HepG2 (cell line): ENCODE measurements around the gene PSD4. TPM values are rescaled to one million over a fixed set of nuclear protein-coding genes. Genes with fewer than 3 reads are reported as not detected.
A peak's percentile ranks its signal among the peaks of the same experiment; 100 is the strongest.

Experiments used
- ETV5 ChIP-seq: IDR thresholded peaks from 2 replicates; pipeline ENCODE4 v1.6.1; 2018; ENCODE audit warnings: missing biosample characterization, missing genetic modification reagents, inconsistent platforms, borderline replicate concordance
- HMG20A ChIP-seq: IDR thresholded peaks from 2 replicates; pipeline ENCODE4 v1.6.1; 2016; ENCODE audit warnings: borderline replicate concordance
- HOXA7 ChIP-seq: sonication (generic); formaldehyde crosslinking; IDR thresholded peaks from 2 replicates; pipeline ENCODE4 v1.8.1; 2022; ENCODE audit warnings: mild to moderate bottlenecking, missing genetic modification reagents, moderate library complexity
- MATR3 ChIP-seq: sonication (generic); formaldehyde crosslinking; IDR thresholded peaks from 2 replicates; pipeline ENCODE4 v1.4.0; 2020; ENCODE audit warnings: missing genetic modification reagents
- MAZ ChIP-seq, 2 experiments: sonication (generic) in 1 of 2; formaldehyde crosslinking in 1 of 2; IDR thresholded peaks; 2 replicates each; pipeline versions ENCODE4 v1.5.0 to v1.6.1; 2012 to 2020; ENCODE audit warnings: low read depth in 2 of 2, mild to moderate bottlenecking in 2 of 2, borderline replicate concordance in 1 of 2, improper control_type of control experiment in 1 of 2, low read length in 1 of 2, missing genetic modification reagents in 1 of 2, moderate library complexity in 1 of 2
- NR2C2 ChIP-seq: sonication (generic); formaldehyde crosslinking; IDR thresholded peaks from 2 replicates; pipeline ENCODE4 v1.4.0; 2020; ENCODE audit warnings: missing genetic modification reagents, mild to moderate bottlenecking, moderate library complexity, borderline replicate concordance
- SP1 ChIP-seq, 2 experiments: fragments of 450-650 bp in 1 of 2; sonication (generic) in 1 of 2; formaldehyde crosslinking in 1 of 2; IDR thresholded peaks; 2 replicates each; pipeline versions ENCODE4 v1.4.0 to v1.6.1; 2016 to 2020; ENCODE audit warnings: missing genetic modification reagents in 1 of 2
- ZNF124 ChIP-seq: sonication (generic); formaldehyde crosslinking; IDR thresholded peaks from 2 replicates; pipeline ENCODE4 v1.4.0; 2020; ENCODE audit warnings: missing genetic modification reagents
- ZNF256 ChIP-seq: sonication (generic); formaldehyde crosslinking; conservative IDR thresholded peaks from 2 replicates; pipeline ENCODE4 v1.4.0; 2020; ENCODE audit warnings: missing genetic modification reagents
- ZNF367 ChIP-seq: sonication (generic); formaldehyde crosslinking; IDR thresholded peaks from 2 replicates; pipeline ENCODE4 v1.4.0; 2020; ENCODE audit warnings: missing genetic modification reagents, borderline replicate concordance
- ZNF614 ChIP-seq: IDR thresholded peaks from 2 replicates; pipeline ENCODE4 v1.6.1; 2018; ENCODE audit warnings: missing biosample characterization, missing genetic modification reagents, inconsistent platforms, borderline replicate concordance
- ZNF7 ChIP-seq: IDR thresholded peaks from 2 replicates; pipeline ENCODE4 v1.6.1; 2016; ENCODE audit warnings: missing biosample characterization, missing genetic modification reagents
- ZNF749 ChIP-seq: sonication (generic); formaldehyde crosslinking; IDR thresholded peaks from 2 replicates; pipeline ENCODE4 v1.8.0; 2022; ENCODE audit warnings: mild to moderate bottlenecking, missing genetic modification reagents, moderate library complexity, borderline replicate concordance
- polyA plus RNA-seq, 8 experiments: library from polyadenylated mRNA; depleted of rRNA in 3 of 8; stranded (reverse) in 7 of 8; unstranded in 1 of 8; fragments of >200 nt; fragmentation: Illumina TruSeq in 4 of 8; extraction: Trizol in 4 of 8; gene quantifications; 2 replicates each; pipeline versions ENCODE4 v1.2.1 to v1.2.3, GENCODE V29; 2011 to 2016; ENCODE audit warnings: low read depth in 4 of 8, missing spikeins in 1 of 8, mixed read lengths in 1 of 8; ENCODE audit not compliant: insufficient read depth in 1 of 8
- total RNA-seq, 5 experiments: library from RNA; depleted of rRNA; stranded (reverse); fragments of >200 nt; fragmentation: Illumina TruSeq; extraction: Trizol; gene quantifications; 2 replicates each; pipeline ENCODE4 v1.2.3, GENCODE V29; 2016; ENCODE audit warnings: low read depth in 1 of 5
- TF ChIP-seq, protein P1 (sequence below): sonication (generic); formaldehyde crosslinking; conservative IDR thresholded peaks from 2 replicates; pipeline ENCODE4 v1.8.0; 2022; ENCODE audit warnings: mild to moderate bottlenecking, moderate library complexity, missing genetic modification reagents
- TF ChIP-seq, protein P2 (sequence below): sonication (generic); formaldehyde crosslinking; IDR thresholded peaks from 2 replicates; pipeline ENCODE4 v1.9.0; 2022; ENCODE audit warnings: low read depth, missing genetic modification reagents
- TF ChIP-seq, protein P3 (sequence below): sonication (generic); formaldehyde crosslinking; IDR thresholded peaks from 2 replicates; pipeline ENCODE4 v1.5.1; 2020; ENCODE audit warnings: mild to moderate bottlenecking, missing genetic modification reagents, moderate library complexity
- TF ChIP-seq, protein P4 (sequence below): sonication (generic); formaldehyde crosslinking; IDR thresholded peaks from 2 replicates; pipeline ENCODE4 v1.5.1; 2020; ENCODE audit warnings: missing genetic modification reagents, mild to moderate bottlenecking, borderline replicate concordance
- TF ChIP-seq, protein P5 (sequence below): sonication (generic); formaldehyde crosslinking; IDR thresholded peaks from 2 replicates; pipeline ENCODE4 v1.4.0; 2020; ENCODE audit warnings: missing genetic modification reagents

PSD4 gene
- total and polyA plus RNA-seq, 2 of the 13 experiments (the other 11 are each of a cell fraction or from before 2014, with no cell fraction given): 5.8 to 9.4 TPM

DNA sequence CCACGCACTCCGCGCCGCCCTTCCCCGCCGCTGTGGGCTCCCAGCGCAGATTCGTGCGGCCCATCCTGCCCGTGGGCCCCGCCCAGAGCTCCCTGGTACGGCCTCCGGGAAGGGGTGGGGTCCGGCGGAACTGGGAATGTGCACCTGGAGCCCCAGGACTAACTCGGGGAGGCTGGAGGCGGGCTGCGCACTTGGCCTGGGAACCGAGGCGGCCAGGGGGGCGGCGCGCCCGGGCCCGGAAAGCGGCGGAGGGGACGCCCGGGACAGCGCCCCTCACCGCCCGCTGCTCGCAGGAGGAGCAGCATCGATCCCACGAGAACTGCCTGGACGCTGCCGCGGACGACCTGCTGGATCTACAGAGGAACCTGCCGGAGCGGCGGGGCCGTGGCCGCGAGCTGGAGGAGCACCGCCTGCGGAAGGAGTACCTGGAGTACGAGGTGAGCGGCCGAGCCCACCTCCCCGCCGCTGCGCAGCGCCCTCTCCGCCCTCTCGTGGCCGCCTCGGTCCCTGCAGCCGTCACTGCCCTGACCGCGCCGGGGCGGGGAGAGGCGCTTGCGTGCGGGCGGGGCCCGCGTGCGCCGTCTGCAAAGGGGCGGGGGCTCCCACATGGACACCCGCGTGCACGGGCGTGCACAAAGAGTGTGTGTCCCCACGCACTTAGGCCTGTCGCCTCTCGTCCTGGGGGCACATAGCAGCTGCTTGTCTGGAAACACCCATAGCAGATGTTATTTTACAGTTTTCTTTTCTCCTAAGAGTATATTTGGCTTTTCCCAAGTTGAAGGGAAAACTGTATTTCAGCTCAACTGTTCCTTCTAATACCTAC, 25.2 kb downstream of the PSD4 start (continued):
- TF ChIP-seq, protein P1, sequence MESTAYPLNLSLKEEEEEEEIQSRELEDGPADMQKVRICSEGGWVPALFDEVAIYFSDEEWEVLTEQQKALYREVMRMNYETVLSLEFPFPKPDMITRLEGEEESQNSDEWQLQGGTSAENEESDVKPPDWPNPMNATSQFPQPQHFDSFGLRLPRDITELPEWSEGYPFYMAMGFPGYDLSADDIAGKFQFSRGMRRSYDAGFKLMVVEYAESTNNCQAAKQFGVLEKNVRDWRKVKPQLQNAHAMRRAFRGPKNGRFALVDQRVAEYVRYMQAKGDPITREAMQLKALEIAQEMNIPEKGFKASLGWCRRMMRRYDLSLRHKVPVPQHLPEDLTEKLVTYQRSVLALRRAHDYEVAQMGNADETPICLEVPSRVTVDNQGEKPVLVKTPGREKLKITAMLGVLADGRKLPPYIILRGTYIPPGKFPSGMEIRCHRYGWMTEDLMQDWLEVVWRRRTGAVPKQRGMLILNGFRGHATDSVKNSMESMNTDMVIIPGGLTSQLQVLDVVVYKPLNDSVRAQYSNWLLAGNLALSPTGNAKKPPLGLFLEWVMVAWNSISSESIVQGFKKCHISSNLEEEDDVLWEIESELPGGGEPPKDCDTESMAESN (CRISPR knock-in tag): peak; percentile 68
- TF ChIP-seq ZNF124: peak; percentile 78
- TF ChIP-seq SP1 (IDR thresholded peaks at IDR 0.05): no peak
- TF ChIP-seq SP1 (CRISPR knock-in tag; IDR thresholded peaks at IDR 0.05): peak; percentile 90
- TF ChIP-seq HMG20A: peak; percentile 19; the same call in 1 of the 2 replicates
- TF ChIP-seq, protein P2, sequence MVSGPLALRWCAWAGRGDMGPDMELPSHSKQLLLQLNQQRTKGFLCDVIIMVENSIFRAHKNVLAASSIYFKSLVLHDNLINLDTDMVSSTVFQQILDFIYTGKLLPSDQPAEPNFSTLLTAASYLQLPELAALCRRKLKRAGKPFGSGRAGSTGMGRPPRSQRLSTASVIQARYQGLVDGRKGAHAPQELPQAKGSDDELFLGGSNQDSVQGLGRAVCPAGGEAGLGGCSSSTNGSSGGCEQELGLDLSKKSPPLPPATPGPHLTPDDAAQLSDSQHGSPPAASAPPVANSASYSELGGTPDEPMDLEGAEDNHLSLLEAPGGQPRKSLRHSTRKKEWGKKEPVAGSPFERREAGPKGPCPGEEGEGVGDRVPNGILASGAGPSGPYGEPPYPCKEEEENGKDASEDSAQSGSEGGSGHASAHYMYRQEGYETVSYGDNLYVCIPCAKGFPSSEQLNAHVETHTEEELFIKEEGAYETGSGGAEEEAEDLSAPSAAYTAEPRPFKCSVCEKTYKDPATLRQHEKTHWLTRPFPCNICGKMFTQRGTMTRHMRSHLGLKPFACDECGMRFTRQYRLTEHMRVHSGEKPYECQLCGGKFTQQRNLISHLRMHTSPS (CRISPR knock-in tag): no peak; the same call in 1 of the 2 replicates
- TF ChIP-seq ZNF749: no peak
- TF ChIP-seq HOXA7 (CRISPR knock-in tag): no peak
- TF ChIP-seq, protein P3, sequence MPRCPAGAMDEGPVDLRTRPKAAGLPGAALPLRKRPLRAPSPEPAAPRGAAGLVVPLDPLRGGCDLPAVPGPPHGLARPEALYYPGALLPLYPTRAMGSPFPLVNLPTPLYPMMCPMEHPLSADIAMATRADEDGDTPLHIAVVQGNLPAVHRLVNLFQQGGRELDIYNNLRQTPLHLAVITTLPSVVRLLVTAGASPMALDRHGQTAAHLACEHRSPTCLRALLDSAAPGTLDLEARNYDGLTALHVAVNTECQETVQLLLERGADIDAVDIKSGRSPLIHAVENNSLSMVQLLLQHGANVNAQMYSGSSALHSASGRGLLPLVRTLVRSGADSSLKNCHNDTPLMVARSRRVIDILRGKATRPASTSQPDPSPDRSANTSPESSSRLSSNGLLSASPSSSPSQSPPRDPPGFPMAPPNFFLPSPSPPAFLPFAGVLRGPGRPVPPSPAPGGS (CRISPR knock-in tag): peak; percentile 98
- peak; percentile 70; the same call in 1 of the 2 replicates for TF ChIP-seq ZNF614 (CRISPR knock-in tag)
- peak; percentile 59; the same call in 1 of the 2 replicates for TF ChIP-seq NR2C2
- TF ChIP-seq ZNF7: no peak
- TF ChIP-seq, protein P4, sequence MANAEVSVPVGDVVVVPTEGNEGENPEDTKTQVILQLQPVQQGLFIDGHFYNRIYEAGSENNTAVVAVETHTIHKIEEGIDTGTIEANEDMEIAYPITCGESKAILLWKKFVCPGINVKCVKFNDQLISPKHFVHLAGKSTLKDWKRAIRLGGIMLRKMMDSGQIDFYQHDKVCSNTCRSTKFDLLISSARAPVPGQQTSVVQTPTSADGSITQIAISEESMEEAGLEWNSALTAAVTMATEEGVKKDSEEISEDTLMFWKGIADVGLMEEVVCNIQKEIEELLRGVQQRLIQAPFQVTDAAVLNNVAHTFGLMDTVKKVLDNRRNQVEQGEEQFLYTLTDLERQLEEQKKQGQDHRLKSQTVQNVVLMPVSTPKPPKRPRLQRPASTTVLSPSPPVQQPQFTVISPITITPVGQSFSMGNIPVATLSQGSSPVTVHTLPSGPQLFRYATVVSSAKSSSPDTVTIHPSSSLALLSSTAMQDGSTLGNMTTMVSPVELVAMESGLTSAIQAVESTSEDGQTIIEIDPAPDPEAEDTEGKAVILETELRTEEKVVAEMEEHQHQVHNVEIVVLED (CRISPR knock-in tag): peak; percentile 92
- TF ChIP-seq ZNF367 (CRISPR knock-in tag): no peak
- peak; percentile 69; the same call in 1 of the 2 replicates for TF ChIP-seq ETV5 (CRISPR knock-in tag)
- peak; percentile 79 for TF ChIP-seq MAZ (IDR thresholded peaks at IDR 0.05; ENCODE audit: borderline replicate concordance, low read depth, low read length)
- TF ChIP-seq MAZ (CRISPR knock-in tag; IDR thresholded peaks at IDR 0.05; ENCODE audit: low read depth): peak; percentile 97
- no peak for TF ChIP-seq ZNF256 (CRISPR knock-in tag)
- TF ChIP-seq, protein P5, sequence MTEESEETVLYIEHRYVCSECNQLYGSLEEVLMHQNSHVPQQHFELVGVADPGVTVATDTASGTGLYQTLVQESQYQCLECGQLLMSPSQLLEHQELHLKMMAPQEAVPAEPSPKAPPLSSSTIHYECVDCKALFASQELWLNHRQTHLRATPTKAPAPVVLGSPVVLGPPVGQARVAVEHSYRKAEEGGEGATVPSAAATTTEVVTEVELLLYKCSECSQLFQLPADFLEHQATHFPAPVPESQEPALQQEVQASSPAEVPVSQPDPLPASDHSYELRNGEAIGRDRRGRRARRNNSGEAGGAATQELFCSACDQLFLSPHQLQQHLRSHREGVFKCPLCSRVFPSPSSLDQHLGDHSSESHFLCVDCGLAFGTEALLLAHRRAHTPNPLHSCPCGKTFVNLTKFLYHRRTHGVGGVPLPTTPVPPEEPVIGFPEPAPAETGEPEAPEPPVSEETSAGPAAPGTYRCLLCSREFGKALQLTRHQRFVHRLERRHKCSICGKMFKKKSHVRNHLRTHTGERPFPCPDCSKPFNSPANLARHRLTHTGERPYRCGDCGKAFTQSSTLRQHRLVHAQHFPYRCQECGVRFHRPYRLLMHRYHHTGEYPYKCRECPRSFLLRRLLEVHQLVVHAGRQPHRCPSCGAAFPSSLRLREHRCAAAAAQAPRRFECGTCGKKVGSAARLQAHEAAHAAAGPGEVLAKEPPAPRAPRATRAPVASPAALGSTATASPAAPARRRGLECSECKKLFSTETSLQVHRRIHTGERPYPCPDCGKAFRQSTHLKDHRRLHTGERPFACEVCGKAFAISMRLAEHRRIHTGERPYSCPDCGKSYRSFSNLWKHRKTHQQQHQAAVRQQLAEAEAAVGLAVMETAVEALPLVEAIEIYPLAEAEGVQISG (CRISPR knock-in tag): peak; percentile 81
- TF ChIP-seq MATR3 (CRISPR knock-in tag): peak; percentile 91; the same call in 1 of the 2 replicates
